Activated T-cell treated with anti-CD3 and anti-CD28 coated beads for 4 hours (primary cell): Measurements from ENCODE around the gene COQ9.
"Not testable (repeated sequence)": the region's sequence is repeated elsewhere in the genome, so short reads cannot be mapped to it uniquely, and the experiment has no call there.

Source experiments
- DNase-seq: peaks from one replicate; pipeline ENCODE4 v3.0.0-alpha.2; 2020

Gene COQ9

GRCh38 chr16:57486858-57487834 lies 39.9 kb downstream of the COQ9 start:
- DNase-seq = no peak

DNA sequence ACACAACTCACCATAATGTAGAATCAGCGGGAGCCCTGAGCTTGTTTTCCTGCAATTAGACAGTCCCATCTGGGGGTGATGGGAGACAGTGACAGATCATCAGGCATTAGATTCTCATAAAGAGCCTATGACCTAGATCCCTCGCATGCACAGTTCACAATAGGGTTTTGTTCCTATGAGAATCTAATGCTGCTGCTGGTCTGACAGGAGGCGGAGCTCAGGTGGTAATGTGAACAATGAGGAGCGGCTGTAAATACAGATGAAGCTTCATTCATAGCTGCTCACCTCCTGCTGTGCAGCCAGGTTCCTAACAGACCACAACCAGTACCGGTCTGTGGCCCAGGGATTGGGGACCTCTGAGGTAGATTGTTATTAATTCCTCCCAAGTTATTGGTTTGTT lies 42.0 kb downstream of the COQ9 start:
- DNase-seq = no peak

DNA sequence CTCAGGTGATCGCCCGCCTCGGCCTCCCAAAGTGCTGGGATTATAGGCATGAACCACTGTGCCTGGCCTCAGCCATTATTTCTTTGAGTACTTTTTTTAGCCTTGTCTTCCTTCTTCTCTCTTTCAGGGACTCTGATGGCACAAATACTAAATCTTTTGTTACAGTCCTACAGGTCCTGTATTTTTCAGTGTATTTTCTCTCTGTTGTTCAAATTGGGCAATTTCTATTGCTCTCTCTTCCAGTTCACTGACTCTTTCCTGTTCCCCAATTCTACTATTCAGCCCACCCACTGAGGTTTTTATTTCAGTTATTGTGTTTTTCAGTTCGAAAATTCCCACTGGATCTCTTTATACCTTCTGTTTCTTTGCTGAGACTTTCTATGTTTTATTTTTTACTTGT lies 46.5 kb downstream of the COQ9 start:
- no peak for DNase-seq

DNA sequence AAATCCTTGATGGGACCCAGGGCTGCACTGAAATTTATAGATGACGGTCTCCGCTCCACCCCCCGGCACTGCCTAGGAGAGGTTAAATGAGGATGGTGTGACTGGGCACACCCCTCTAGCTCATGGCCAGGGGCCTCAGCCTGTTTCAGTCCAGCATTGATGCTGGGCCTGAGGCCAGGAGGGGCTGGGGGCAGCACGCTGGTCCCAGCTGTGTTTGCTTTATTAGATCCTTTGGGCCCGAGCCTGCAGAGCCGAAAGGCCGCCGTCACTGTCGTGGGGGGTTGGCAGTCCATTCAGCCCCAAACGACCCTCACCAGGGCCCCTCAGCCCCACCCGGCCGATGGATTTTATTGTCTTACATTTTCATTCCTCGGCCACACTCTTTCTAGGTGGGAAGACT lies 49.8 kb downstream of the COQ9 start:
- no peak for DNase-seq

DNA sequence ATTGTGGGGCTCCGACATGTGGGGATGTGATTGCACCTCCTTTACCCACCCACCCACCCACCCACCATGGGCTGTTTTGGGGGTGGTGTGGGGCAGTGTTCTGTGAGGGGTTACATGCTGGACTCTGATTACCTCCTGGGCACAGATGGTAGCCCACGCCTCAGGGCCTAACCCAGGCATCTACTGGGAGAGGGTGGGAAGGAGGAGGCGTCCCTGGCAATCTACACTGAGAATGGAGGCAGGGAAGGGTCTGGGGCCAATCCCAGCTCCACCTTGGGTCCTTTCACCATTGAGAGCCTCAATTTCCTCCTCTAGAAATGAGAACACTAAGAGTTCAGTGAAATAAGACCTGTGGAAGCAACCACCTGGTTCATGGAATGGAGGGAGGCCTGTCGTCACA lies 50.8 kb downstream of the COQ9 start:
- DNase-seq = no peak

GRCh38 chr16:57499941-57500340 lies 52.7 kb downstream of the COQ9 start:
- not testable (repeated sequence) for DNase-seq

DNA sequence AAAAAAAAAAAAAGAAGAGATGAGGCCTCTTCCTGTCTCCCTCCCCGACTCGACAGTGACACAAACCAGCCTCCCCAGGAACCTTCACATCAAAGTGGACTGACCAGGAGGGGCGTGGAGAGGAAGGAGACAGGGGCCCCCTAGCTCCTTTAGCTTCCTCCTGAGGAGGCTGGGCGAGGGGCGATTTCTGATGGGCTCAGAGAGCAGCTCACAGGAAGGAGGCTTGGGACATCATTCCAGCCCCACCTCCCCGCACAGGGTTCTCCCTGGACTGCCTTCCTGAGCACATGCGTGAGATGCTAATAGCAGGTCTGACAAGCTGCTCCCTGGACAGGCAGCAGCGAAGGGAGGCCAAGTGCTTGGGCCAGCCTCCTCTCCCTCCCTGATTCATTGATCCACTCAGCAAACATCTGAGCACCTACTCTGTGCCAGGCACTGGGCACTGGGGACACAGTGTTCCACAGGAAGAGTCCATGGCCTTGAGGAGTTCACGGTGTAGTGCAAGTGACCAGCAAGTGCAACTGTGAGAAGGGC lies 53.4 kb downstream of the COQ9 start:
- DNase-seq = no peak

DNA sequence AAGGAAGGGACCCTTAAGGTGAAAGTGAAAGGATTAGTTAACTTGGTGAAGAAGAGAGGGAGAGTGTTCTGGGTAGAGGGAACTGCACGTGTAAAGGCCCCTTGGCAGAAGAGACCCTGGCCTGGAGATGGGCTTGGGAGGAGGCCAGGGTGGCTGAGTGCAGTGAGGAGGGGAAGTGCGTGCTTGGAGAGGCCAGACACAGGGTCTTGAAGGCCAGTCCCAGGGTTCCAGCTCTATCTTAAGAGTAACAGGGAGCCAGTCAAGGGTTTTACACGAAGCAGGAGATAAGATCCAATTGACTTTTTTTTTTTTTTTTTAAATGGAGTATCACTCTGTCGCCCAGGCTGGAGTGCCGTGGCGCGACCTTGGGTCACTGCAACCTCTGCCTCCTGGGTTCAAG lies 54.2 kb downstream of the COQ9 start:
- no peak for DNase-seq

- no peak for DNase-seq
These were observed 54.9 kb downstream of the COQ9 start for GRCh38 chr16:57502048-57502775.

- no peak for DNase-seq
These were observed 56.1 kb downstream of the COQ9 start for GRCh38 chr16:57503366-57503765.

- no peak for DNase-seq
These were observed 56.7 kb downstream of the COQ9 start for GRCh38 chr16:57504001-57504400.

DNA sequence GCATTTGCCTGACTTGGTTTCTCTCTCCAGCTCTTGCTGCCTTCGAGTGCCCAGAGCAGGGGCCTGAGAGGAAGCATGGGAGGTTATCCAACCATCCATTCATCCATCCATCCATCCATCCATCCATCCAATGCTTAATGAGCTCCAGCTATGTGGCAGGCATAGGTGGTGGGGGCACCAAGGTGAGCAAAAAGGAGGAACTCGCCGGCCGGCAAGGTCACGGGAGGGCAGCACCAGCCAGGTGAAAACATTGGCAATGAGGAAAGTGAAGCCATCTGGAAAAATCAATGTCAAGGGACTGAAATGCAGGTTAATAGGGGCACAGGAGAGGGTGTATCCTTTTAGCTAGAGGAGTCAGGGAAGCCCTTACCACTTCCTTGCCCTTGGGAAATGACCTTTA lies 57.2 kb downstream of the COQ9 start:
- no peak for DNase-seq

- no peak for DNase-seq
These were observed 57.9 kb downstream of the COQ9 start for GRCh38 chr16:57505169-57505568.

GRCh38 chr16:57507136-57508034 lies 60.1 kb downstream of the COQ9 start:
- no peak for DNase-seq

DNA sequence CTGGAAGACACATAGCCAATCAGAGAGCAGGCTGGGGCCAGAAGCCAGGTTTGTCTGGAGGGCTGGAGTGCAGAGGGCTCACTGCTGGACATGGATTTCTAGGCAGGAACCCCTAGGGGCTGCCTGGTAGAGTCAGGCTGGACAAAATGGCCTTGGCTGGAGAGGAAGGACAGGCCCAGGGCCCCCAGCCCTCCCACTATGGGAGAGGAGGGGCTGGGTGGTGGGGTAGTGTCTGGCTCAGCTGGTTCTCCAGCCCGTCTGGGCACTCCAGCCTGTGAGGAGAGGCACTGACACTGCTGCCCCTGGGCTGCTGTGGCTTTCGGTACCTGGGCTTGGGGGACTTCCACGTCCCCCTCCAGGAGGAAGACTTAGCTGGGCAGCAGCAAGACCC lies 60.8 kb downstream of the COQ9 start:
- DNase-seq = no peak

DNA sequence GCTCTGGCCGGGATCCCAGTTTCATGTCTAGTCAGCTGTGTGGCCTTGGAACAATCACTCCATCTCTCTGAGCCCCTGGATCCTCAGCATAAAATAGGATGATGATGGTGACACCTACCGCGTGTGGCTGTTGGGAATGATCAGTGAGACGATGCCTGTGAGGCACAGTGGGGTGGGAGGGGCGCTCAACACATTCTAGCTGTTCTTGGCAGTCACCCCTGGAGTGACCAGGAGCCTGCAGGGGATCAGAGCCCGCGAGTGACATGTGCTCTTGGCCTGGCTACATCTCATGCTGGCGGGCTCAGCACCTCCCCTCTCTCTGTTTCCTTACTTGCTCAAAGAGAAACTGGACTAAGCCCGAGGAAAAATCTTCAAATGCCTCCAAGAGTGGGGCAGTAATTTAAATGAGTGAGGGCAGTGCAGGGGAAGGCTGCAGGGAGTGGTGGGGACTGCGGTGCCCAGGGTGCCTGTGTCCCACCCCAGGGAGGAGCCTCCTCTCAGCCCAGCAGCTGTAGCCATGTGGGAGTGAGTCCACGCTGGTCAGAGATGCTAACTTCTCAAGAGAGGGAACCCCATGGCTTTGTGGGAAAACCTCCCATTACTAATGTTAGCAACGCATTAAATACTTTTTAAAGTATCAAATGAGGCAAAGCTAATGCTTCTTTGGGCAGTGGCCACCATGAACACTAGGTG lies 62.1 kb downstream of the COQ9 start:
- no peak for DNase-seq

GRCh38 chr16:57510016-57510871 lies 63.0 kb downstream of the COQ9 start:
- DNase-seq = no peak
